NCI-H510A treated with DMSO at 0.1 percent for 48 hours (cell line): ENCODE results near the gene TBC1D2.

Source experiments
- DNase-seq: peaks from one replicate; lab custom pipeline; 2025; lab: John Stamatoyannopoulos, UW

TBC1D2 gene

GRCh38 chr9:98215821-98216220, 39.6 kb downstream of the TBC1D2 start:
- peak; percentile 19 for DNase-seq

GRCh38 chr9:98215271-98215670, 40.2 kb downstream of the TBC1D2 start:
- DNase-seq, result no peak

- no peak for DNase-seq
These were observed 40.6 kb downstream of the TBC1D2 start for GRCh38 chr9:98214811-98215210.

GRCh38 chr9:98211260-98211659, 44.2 kb downstream of the TBC1D2 start:
- DNase-seq, result no peak

GRCh38 chr9:98210435-98210834, 45.0 kb downstream of the TBC1D2 start:
- DNase-seq, result no peak

GRCh38 chr9:98209530-98209929, 45.9 kb downstream of the TBC1D2 start:
- no peak for DNase-seq

GRCh38 chr9:98208635-98209034, 46.8 kb downstream of the TBC1D2 start:
- DNase-seq, result no peak

GRCh38 chr9:98207606-98208005, 47.8 kb downstream of the TBC1D2 start:
- no peak for DNase-seq

GRCh38 chr9:98206754-98207153, 48.7 kb downstream of the TBC1D2 start:
- no peak for DNase-seq

- DNase-seq, result no peak
These were observed 50.8 kb downstream of the TBC1D2 start for GRCh38 chr9:98204692-98205091.

GRCh38 chr9:98203153-98203552, 52.3 kb downstream of the TBC1D2 start:
- DNase-seq, result no peak

GRCh38 chr9:98202252-98202651, 53.2 kb downstream of the TBC1D2 start:
- DNase-seq, result no peak

- no peak for DNase-seq
These were observed 53.7 kb downstream of the TBC1D2 start for GRCh38 chr9:98201749-98202148.

- DNase-seq, result no peak
These were observed 54.3 kb downstream of the TBC1D2 start for GRCh38 chr9:98201102-98201501.

- no peak for DNase-seq
These were observed 55.9 kb downstream of the TBC1D2 start for GRCh38 chr9:98199388-98200033.

- no peak for DNase-seq
These were observed 59.8 kb downstream of the TBC1D2 start for GRCh38 chr9:98195671-98196070.

- DNase-seq, result no peak
These were observed 62.0 kb downstream of the TBC1D2 start for GRCh38 chr9:98193336-98193944.

- peak; percentile 92 for DNase-seq
These were observed 62.7 kb downstream of the TBC1D2 start, which contains the start of gene CORO2A for GRCh38 chr9:98192503-98193335. TSS of gene CORO2A (minus strand) at chr9:98192637. CDS start at chr9:98157660, 34,977 bp downstream.

- peak; percentile 45 for DNase-seq
These were observed 63.6 kb downstream of the TBC1D2 start for GRCh38 chr9:98191671-98192502.

GRCh38 chr9:98191181-98191608, 64.3 kb downstream of the TBC1D2 start:
- no peak for DNase-seq

GRCh38 chr9:98190757-98191105, 64.7 kb downstream of the TBC1D2 start:
- DNase-seq, result no peak

GRCh38 chr9:98189412-98189811, 66.0 kb downstream of the TBC1D2 start:
- no peak for DNase-seq
